HG03175 (cell line): ENCODE data around the gene SEPHS2.
"Not testable (repeated sequence)": the region's sequence is repeated elsewhere in the genome, so short reads cannot be mapped to it uniquely, and the experiment has no call there.

Source experiments
- ATAC-seq: cut with Tn5 transposase; IDR thresholded peaks from one replicate; pipeline ENCODE4 v1.9.1; 2021; ENCODE audit warnings: mild to moderate bottlenecking, moderate library complexity; ENCODE audit not compliant: unreplicated experiment

Gene SEPHS2

DNA sequence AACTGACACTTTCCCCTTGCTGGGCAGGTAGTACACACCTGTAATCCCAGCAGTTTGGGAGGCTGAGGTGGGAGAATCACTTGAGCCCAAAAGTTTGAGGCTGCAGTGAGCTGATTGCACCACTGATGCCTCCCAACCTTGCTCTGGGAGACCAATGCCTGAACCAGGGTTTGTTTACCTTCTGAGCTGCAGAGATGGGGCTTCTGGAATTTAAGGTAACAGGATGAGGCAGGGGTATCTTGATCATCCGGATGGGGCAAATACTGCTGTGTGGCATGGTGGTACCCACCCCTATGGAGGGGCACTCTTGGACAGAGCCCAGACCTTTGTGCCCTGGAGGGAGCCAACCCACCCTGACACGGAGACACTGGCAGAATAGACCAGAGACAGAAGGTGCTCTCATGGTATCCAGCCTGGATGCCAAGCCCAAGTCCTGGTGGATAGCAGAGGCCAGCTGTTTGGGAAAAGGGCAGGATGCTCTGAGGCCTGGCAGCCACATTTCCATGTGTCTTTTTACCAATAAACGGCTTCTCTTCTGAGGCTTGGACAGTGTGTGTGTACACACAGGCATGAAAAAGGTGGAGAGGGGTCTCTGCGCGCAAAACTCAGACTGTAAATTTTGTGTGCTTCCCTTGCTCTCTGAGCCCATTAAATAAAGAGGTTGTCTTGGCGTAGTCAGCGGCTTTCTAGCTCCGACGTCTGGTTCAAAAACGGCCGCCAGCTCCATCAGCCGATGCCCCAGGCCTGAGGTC is 46.1 kb downstream of the SEPHS2 start:
- ATAC-seq: no peak

DNA sequence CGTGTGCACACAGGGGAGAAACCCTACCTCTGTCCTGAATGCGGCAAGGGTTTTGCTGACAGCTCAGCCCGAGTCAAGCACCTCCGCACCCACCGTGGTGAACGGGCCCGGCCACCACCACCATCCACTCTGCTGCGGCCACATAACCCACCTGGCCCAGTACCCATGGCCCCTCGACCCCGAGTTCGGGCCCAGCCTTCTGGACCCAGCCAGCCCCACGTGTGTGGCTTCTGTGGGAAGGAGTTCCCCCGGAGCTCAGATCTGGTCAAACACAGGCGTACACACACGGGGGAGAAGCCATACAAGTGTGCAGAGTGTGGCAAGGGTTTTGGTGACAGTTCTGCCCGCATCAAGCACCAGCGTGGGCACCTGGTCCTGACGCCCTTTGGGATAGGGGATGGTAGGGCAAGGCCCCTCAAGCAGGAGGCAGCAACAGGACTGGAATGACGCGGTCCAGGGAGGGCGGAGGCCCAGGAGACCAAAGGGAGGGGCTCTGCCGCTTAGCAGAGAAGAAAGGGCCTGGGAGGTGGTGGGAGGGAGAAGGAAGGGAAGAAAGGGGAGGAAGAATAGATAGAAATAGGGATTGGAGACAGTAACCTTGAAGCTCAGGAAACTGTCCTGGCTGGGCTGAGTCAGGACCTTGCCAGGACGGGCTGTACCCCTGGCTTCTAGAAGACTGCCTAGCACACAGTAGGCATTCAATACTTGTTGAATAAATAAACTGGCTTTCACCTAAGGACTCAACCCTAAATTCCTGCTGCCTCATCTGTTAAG is 46.8 kb downstream of the SEPHS2 start:
- ATAC-seq: no peak

DNA sequence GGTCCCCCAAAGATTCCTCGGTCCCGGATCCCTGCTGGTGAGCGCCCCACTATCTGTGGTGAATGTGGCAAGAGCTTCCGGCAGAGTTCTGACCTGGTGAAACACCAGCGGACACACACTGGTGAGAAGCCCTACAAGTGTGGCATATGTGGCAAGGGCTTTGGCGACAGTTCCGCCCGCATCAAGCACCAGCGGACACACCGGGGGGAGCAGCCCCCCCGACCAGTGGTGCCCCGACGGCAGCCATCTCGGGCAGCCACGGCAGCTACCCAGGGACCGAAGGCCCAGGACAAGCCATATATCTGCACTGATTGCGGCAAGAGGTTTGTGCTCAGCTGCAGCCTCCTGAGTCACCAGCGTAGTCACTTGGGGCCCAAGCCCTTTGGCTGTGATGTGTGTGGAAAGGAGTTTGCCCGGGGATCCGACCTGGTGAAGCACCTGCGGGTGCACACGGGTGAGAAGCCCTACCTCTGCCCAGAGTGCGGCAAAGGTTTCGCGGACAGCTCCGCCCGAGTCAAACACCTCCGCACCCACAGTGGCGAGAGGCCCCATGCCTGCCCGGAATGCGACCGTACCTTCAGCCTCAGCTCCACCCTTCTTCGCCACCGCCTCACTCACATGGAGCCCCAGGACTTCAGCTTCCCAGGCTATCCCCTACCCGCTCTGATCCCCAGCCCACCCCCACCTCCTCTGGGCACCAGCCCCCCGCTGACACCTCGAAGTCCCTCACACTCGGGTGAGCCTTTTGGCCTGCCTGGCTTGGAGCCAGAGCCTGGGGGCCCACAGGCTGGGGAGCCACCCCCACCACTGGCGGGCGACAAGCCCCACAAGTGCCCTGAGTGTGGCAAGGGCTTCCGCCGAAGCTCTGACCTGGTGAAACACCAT is 47.7 kb downstream of the SEPHS2 start:
- ATAC-seq: no peak

DNA sequence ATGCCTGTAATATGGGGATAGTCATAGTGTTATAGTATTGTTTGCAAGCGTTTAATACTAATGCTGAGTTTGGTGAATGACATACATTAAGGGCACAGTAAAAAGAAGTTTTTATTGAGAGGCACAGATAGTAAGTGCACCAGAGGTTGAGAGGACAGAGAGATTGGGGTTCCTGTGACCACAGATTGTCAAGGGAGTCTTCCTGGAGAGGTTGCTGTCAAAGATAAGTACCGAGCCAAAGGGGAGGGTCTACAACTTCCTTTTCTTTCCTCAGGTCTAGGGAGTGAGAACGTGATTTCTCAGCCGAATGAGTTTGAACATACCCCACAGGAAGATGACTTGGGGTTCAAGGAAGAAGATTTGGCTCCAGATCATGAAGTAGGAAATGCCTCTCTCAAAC is 48.6 kb downstream of the SEPHS2 start:
- ATAC-seq: no peak

DNA sequence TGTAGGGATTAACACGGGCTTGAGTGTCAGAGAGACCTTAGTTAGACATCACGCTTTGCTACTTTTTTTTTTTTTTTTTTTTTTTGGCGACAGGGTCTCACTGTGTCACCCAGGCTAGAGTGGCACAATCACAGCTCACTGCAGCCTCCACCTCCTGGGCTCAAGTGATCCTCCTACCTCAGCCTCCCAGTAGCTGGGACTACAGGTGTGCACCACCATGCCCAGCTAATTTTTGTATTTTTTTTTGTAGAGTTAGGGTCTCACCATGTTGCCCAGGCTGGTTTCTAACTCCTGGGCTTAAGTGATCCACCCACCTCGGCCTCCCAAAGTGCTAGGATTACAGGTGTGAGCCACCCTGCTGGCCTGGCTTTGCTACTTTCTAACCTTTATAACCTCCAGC is 49.0 kb downstream of the SEPHS2 start:
- not testable (repeated sequence) for ATAC-seq

DNA sequence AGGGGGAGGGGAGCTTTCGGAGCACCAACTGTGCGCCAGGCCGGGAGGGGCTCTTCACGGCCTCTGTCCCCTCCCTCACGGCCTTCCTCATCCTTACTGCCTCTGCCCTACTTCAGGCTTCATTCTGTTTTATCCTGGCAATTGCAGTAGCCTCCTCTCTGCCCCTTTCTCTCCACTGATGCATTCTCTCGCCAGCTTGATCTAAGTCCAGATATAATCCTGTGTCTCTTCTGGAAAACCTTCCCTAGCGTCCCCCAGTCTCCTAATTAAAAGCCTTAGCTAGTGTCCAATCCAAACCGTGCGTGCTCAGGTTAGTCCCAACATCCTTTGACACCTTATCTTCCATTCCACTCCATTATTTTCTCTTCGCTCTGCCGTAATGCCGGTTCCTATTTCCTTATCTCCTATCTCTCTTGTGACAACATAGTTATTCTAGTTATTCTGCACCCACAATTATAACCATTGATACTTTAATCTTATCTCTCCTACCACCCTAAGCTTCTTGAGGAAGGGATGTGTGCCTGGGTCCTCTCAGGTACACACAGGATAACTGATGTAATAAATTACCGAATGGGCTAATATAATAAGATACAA is 49.6 kb downstream of the SEPHS2 start:
- ATAC-seq: no peak

DNA sequence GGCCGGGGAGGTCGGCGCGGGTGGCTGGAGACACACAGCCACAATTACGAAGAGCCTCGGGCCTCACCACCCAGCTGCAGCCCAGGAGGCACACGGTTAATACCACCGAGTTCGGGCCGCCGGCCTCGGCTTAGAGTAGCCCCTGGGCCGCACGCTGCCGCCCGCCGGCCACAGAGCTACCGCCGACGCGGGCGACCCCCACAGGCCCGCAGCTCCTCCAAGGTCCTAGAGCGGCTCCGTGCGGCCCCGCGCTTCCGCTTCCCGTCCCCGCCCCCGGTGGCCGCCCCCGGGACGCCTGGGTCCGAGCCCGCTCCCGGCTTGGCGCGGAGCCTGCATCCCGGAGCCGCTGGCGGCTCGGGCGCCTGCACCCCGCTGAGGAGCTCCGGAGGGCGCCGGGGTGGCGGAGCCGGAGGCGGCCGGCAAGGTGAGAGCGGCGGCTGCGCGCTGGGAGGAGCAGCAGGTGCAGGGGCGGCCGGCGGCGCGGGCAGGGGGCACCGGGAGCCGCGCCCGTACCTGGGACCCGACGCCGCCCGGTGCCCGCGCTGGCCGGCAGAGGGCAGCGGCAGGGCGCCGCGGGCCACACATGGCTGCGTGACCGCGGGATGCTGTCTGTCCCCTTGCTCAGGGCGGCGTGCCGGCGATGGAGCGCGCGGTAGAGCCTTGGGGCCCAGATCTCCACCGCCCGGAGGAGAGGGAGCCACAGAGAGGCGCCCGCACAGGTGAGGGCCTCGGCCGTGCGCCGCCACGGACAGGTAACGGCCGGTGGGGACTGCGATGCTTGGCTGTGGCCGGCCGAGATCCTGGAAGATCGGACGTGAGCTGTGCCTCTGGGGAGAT is 50.3 kb downstream of the SEPHS2 start, which contains the start of gene ZNF48:
Gene ZNF48, plus strand, starts transcription at position 266 of the 837 bp plus-strand sequence. Its CDS starts 375 bp downstream, at position 641.
- ATAC-seq: peak; percentile 41

DNA sequence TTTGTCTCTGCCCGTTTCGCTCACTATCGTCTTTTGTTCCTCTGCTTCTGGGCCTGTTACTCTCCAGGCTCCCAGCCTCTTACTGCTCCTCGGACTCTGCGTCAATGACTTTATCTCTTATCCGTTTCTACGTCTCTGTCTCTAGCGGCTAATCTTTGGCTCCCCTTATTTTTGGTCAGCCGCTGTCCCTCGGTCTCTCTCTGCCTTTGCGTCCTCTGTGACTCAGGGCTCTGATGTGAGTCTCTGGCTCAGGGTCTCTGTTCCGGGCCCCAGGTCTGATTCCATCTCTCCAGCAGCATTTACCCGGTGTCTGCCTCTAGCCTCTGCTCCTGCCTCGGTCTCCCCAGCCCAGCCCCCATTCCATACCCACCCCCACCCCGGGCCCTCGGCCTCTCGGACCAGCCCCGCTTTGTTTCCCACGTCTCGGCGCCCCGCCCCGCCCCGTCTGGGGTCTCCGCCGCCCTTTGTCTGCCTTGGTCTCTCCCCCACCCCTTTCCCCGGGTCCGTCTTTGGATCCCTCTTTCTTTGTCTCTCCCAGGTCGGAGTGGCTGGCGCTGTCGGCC is 51.0 kb downstream of the SEPHS2 start:
- ATAC-seq: peak; percentile 10
